Mesendoderm (in vitro differentiated cells): Measurements from ENCODE around the gene PITPNM2.

Source experiments
- DNase-seq: peaks from one replicate; pipeline ENCODE4 v3.0.0; 2013
- H2AK5ac ChIP-seq: 2 replicates; pipeline ENCODE4 v1.6.1; 2013; ENCODE audit warnings: low read length, inconsistent platforms
- H2BK120ac ChIP-seq: 2 replicates; pipeline ENCODE4 v1.6.1; 2013; ENCODE audit warnings: low read depth, mild to moderate bottlenecking, low read length, moderate library complexity, mixed read lengths
- H2BK15ac ChIP-seq: replicated peaks from 2 replicates; pipeline ENCODE4 v1.6.1; 2013; ENCODE audit warnings: low read depth, mild to moderate bottlenecking, moderate library complexity
- H2BK5ac ChIP-seq: 2 replicates; pipeline ENCODE4 v1.6.1; 2013; ENCODE audit warnings: low read length, inconsistent platforms
- H3K18ac ChIP-seq: 2 replicates; pipeline ENCODE4 v1.6.1; 2013; ENCODE audit warnings: mild to moderate bottlenecking, low read length, mixed read lengths
- H3K23ac ChIP-seq: one replicate; pipeline ENCODE4 v1.6.1; 2013; ENCODE audit warnings: low read length
- H3K27ac ChIP-seq: 2 replicates; pipeline ENCODE4 v1.5.1; 2013; ENCODE audit warnings: low read depth, mild to moderate bottlenecking, inconsistent platforms, low read length, moderate library complexity
- H3K27me3 ChIP-seq: 2 replicates; pipeline ENCODE4 v1.6.1; 2013; ENCODE audit warnings: low read length, control low read depth, mild to moderate bottlenecking, inconsistent platforms; ENCODE audit not compliant: insufficient read depth, poor library complexity
- H3K36me3 ChIP-seq: 2 replicates; pipeline ENCODE4 v1.6.1; 2013; ENCODE audit warnings: low read length, inconsistent platforms; ENCODE audit not compliant: control insufficient read depth, insufficient read depth
- H3K4ac ChIP-seq: one replicate; pipeline ENCODE4 v1.6.1; 2013; ENCODE audit warnings: low read depth, mild to moderate bottlenecking, low read length, moderate library complexity
- H3K4me1 ChIP-seq: 2 replicates; pipeline ENCODE4 v1.6.1; 2013; ENCODE audit warnings: low read depth, low read length, inconsistent platforms; ENCODE audit not compliant: control insufficient read depth
- H3K4me2 ChIP-seq: 2 replicates; pipeline ENCODE4 v1.6.1; 2013; ENCODE audit warnings: low read length
- H3K4me3 ChIP-seq: 2 replicates; pipeline ENCODE4 v1.5.1; 2013; ENCODE audit warnings: mild to moderate bottlenecking, low read length
- H3K56ac ChIP-seq: one replicate; pipeline ENCODE4 v1.6.1; 2013; ENCODE audit warnings: low read length
- H3K79me1 ChIP-seq: 2 replicates; pipeline ENCODE4 v1.6.1; 2013; ENCODE audit warnings: low read length, inconsistent platforms
- H3K79me2 ChIP-seq: 2 replicates; pipeline ENCODE4 v1.6.1; 2013; ENCODE audit warnings: mild to moderate bottlenecking, low read length; ENCODE audit not compliant: control insufficient read depth, insufficient read depth
- H3K9ac ChIP-seq: 2 replicates; pipeline ENCODE4 v1.6.1; 2013; ENCODE audit warnings: low read length, inconsistent platforms
- H4K5ac ChIP-seq: one replicate; pipeline ENCODE4 v1.6.1; 2013; ENCODE audit warnings: low read length
- H4K8ac ChIP-seq: one replicate; pipeline ENCODE4 v1.6.1; 2013; ENCODE audit warnings: low read depth, mild to moderate bottlenecking, control low read depth, low read length, moderate library complexity
- WGBS: extraction: QIAGEN DNeasy Blood & Tissue Kit; methylation state at CpG from one replicate; pipeline ENCODE4 v1.1.7; 2013; ENCODE audit warnings: low lambda C conversion rate, missing lambda C conversion rate; ENCODE audit not compliant: insufficient coverage; ENCODE audit errors: extremely low coverage; 5-methylcytosine and 5-hydroxymethylcytosine counted together

PITPNM2 gene

GRCh38 chr12:123135688-123136087 is 15.2 kb downstream of the PITPNM2 start:
- Histone ChIP-seq H2BK15ac (no peak overlapping the region), H3K27me3 (no peaks in the 10 kb centered on the region), H3K79me2 (no peaks in the 10 kb centered on the region), H4K5ac (no peak overlapping the region), H3K4me1 (no peaks in the 10 kb centered on the region), H2BK120ac (no peak overlapping the region), H3K79me1 (no peaks in the 10 kb centered on the region), H3K27ac (no peak overlapping the region), H3K56ac (no peak overlapping the region), H3K4me2 (no peak overlapping the region), H3K18ac (no peak overlapping the region), H3K4me3 (no peak overlapping the region), H4K8ac (no peak overlapping the region), H2AK5ac (no peak overlapping the region), H3K36me3 (no peaks in the 10 kb centered on the region), H3K23ac (no peak overlapping the region), H3K9ac (no peak overlapping the region), H3K4ac (no peak overlapping the region), H2BK5ac (no peak overlapping the region)
- no CpG with 5 or more reads among the region's 8 CpGs for WGBS
- no peak for DNase-seq

- H3K4me1 ChIP-seq, result no peaks in the 10 kb centered on the region
- H3K9ac ChIP-seq, result no peak overlapping the region
- no peaks in the 10 kb centered on the region for H3K36me3 ChIP-seq
- no peak overlapping the region for H3K4me2 ChIP-seq
- no CpG with 5 or more reads among the region's 6 CpGs for WGBS
- no peak overlapping the region for H4K5ac ChIP-seq
- H2BK15ac ChIP-seq, result no peak overlapping the region
- no peak overlapping the region for H3K4me3 ChIP-seq
- no peak overlapping the region for H3K4ac ChIP-seq
- H3K18ac ChIP-seq, result no peak overlapping the region
- no peak overlapping the region for H2AK5ac ChIP-seq
- H3K79me1 ChIP-seq, result no peaks in the 10 kb centered on the region
- H3K23ac ChIP-seq, result no peak overlapping the region
- H3K56ac ChIP-seq, result no peak overlapping the region
- H3K27me3 ChIP-seq, result no peaks in the 10 kb centered on the region
- no peaks in the 10 kb centered on the region for H3K79me2 ChIP-seq
- DNase-seq, result no peak
- H4K8ac ChIP-seq, result no peak overlapping the region
- no peak overlapping the region for H3K27ac ChIP-seq
- no peak overlapping the region for H2BK5ac ChIP-seq
- no peak overlapping the region for H2BK120ac ChIP-seq
Observed at GRCh38 chr12:123134826-123135225, 16.1 kb downstream of the PITPNM2 start.

GRCh38 chr12:123134271-123134671 is 16.6 kb downstream of the PITPNM2 start:
- no peak overlapping the region for H3K18ac ChIP-seq
- H3K4me1 ChIP-seq, result no peaks in the 10 kb centered on the region
- no peak overlapping the region for H3K4me2 ChIP-seq
- no peak overlapping the region for H2BK15ac ChIP-seq
- no peaks in the 10 kb centered on the region for H3K27me3 ChIP-seq
- no peaks in the 10 kb centered on the region for H3K79me1 ChIP-seq
- H4K5ac ChIP-seq, result no peak overlapping the region
- H3K56ac ChIP-seq, result no peak overlapping the region
- no peak overlapping the region for H3K4me3 ChIP-seq
- no peak overlapping the region for H4K8ac ChIP-seq
- no peaks in the 10 kb centered on the region for H3K36me3 ChIP-seq
- no peak overlapping the region for H2BK120ac ChIP-seq
- no peak overlapping the region for H2AK5ac ChIP-seq
- H3K9ac ChIP-seq, result no peak overlapping the region
- no peaks in the 10 kb centered on the region for H3K79me2 ChIP-seq
- DNase-seq, result no peak
- no peak overlapping the region for H2BK5ac ChIP-seq
- no peak overlapping the region for H3K4ac ChIP-seq
- H3K27ac ChIP-seq, result no peak overlapping the region
- WGBS, result no CpG with 5 or more reads among the region's 9 CpGs
- H3K23ac ChIP-seq, result no peak overlapping the region

- no peak overlapping the region for H3K18ac ChIP-seq
- no CpG with 5 or more reads among the region's 9 CpGs for WGBS
- no peak overlapping the region for H3K9ac ChIP-seq
- no peak overlapping the region for H3K27ac ChIP-seq
- no peaks in the 10 kb centered on the region for H3K79me2 ChIP-seq
- no peaks in the 10 kb centered on the region for H3K79me1 ChIP-seq
- H2BK120ac ChIP-seq, result no peak overlapping the region
- no peak overlapping the region for H2AK5ac ChIP-seq
- H2BK15ac ChIP-seq, result no peak overlapping the region
- H4K8ac ChIP-seq, result no peak overlapping the region
- no peak overlapping the region for H3K23ac ChIP-seq
- no peaks in the 10 kb centered on the region for H3K36me3 ChIP-seq
- no peak overlapping the region for H3K4me2 ChIP-seq
- DNase-seq, result no peak
- no peak overlapping the region for H3K4ac ChIP-seq
- no peak overlapping the region for H4K5ac ChIP-seq
- no peak overlapping the region for H2BK5ac ChIP-seq
- no peak overlapping the region for H3K4me3 ChIP-seq
- no peak overlapping the region for H3K56ac ChIP-seq
- no peaks in the 10 kb centered on the region for H3K27me3 ChIP-seq
- H3K4me1 ChIP-seq, result no peaks in the 10 kb centered on the region
Observed at GRCh38 chr12:123133701-123134100, 17.2 kb downstream of the PITPNM2 start.

DNA sequence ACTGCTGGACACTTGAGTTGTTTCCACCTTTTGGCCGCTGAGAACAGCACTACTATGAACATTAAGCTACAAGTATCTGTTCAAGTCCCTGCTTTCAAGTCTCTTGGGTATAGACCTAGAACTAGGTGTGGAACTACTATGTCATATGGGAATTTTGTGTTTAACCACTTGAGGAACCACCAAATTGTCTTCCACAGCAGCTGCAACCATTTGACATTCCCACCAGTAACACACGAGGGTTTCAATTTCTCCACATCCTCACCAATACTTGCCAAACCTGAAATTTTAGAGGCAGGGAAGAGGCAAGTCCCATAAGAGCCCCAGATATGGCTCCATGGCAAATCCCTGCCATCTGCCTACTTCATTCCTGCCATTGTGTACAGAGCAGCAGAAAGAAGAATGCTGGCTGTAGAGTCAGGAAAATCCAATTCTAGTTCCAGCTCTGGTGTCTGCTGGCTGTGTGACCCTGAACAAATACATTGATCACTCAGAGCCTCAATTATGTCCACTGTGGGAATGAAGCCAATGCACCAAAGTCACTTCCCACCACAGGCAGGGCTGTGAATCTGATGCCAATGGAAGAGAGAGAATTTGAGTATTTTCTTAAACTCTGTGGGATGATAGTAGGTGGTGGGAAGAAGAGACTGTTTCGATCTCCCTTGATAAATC is 17.8 kb downstream of the PITPNM2 start:
- Histone ChIP-seq H2AK5ac (no peak overlapping the region), H3K4me2 (no peak overlapping the region), H3K36me3 (no peaks in the 10 kb centered on the region), H2BK15ac (no peak overlapping the region), H3K4me3 (no peak overlapping the region), H3K56ac (no peak overlapping the region), H3K18ac (no peak overlapping the region), H2BK120ac (no peak overlapping the region), H3K4me1 (no peaks in the 10 kb centered on the region), H3K23ac (no peak overlapping the region), H4K8ac (no peak overlapping the region), H3K27ac (no peak overlapping the region), H3K4ac (no peak overlapping the region), H4K5ac (no peak overlapping the region), H3K27me3 (no peaks in the 10 kb centered on the region), H3K9ac (no peak overlapping the region), H3K79me1 (no peaks in the 10 kb centered on the region), H3K79me2 (no peaks in the 10 kb centered on the region), H2BK5ac (no peak overlapping the region)
- whole genome bisulfite sequencing, result no CpG with 5 or more reads among the region's 3 CpGs
- DNase-seq, result no peak

DNA sequence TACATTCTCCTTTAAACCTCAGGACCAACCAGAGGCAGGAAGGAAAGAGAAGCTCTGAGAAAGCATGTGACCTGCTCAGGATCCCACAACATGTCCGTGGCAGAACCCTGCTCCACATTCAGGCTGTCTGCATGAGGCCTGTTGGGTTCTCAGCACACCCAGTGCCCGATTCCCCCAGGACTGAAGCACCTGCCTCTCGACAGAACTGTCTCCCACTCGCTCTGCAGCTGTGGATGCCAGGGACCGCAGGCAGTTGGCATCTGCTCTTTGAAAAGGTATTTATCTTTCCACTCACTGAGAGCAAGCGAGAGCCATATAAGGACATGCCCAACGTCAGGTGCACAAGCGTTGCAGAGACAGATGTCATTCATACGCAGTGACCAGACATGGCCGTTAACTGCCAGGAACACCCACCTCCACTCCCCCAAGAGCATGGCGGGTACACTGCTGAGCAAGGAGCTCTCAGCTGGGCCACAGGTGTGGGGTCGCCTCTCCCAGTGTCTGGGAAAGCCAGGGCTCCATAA is 18.9 kb downstream of the PITPNM2 start:
- H3K4ac ChIP-seq, result no peak overlapping the region
- no peak overlapping the region for H3K23ac ChIP-seq
- H3K9ac ChIP-seq, result no peak overlapping the region
- WGBS, result no CpG with 5 or more reads among the region's 12 CpGs
- H3K18ac ChIP-seq, result no peak overlapping the region
- H3K27ac ChIP-seq, result no peak overlapping the region
- H3K4me2 ChIP-seq, result no peak overlapping the region
- no peaks in the 10 kb centered on the region for H3K4me1 ChIP-seq
- no peaks in the 10 kb centered on the region for H3K79me2 ChIP-seq
- H2BK120ac ChIP-seq, result no peak overlapping the region
- no peaks in the 10 kb centered on the region for H3K27me3 ChIP-seq
- H4K5ac ChIP-seq, result no peak overlapping the region
- no peaks in the 10 kb centered on the region for H3K79me1 ChIP-seq
- H3K36me3 ChIP-seq, result no peaks in the 10 kb centered on the region
- H2BK15ac ChIP-seq, result no peak overlapping the region
- no peak for DNase-seq
- no peak overlapping the region for H3K56ac ChIP-seq
- H3K4me3 ChIP-seq, result no peak overlapping the region
- H2BK5ac ChIP-seq, result no peak overlapping the region
- H4K8ac ChIP-seq, result no peak overlapping the region
- no peak overlapping the region for H2AK5ac ChIP-seq
